GM10266 (cell line): Measurements from ENCODE around the gene TMEM95.
"Not testable (repeated sequence)": the region's sequence is repeated elsewhere in the genome, so short reads cannot be mapped to it uniquely, and the experiment has no call there.

Experiments used
- DNase-seq: peaks from one replicate; pipeline ENCODE4 v3.0.0; 2012; ENCODE audit errors: extremely low spot score
- CTCF ChIP-seq: IDR thresholded peaks from 2 replicates; pipeline ENCODE4 v1.5.1; 2012; ENCODE audit warnings: mild to moderate bottlenecking, low read depth; ENCODE audit not compliant: control insufficient read depth, insufficient read depth; ENCODE audit errors: missing control alignments

The TMEM95 gene

GRCh38 chr17:7361906-7362305, 7.0 kb downstream of the TMEM95 start:
- no peak for DNase-seq
- TF ChIP-seq CTCF, result no peak

GRCh38 chr17:7363311-7363710, 8.4 kb downstream of the TMEM95 start:
- DNase-seq, result no peak
- no peak for TF ChIP-seq CTCF

GRCh38 chr17:7365963-7366362, 11.0 kb downstream of the TMEM95 start:
- DNase-seq, result not testable (repeated sequence)

- DNase-seq, result no peak
- TF ChIP-seq CTCF, result no peak
These were observed 12.1 kb downstream of the TMEM95 start for GRCh38 chr17:7367083-7367482.

- no peak for DNase-seq
- no peak for TF ChIP-seq CTCF
These were observed 13.1 kb downstream of the TMEM95 start for GRCh38 chr17:7367918-7368598.

- not testable (repeated sequence) for DNase-seq
These were observed 13.6 kb downstream of the TMEM95 start for GRCh38 chr17:7368599-7368994.

- no peak for TF ChIP-seq CTCF
- no peak for DNase-seq
These were observed 14.9 kb downstream of the TMEM95 start for GRCh38 chr17:7369825-7370224.

GRCh38 chr17:7370853-7371252, 15.9 kb downstream of the TMEM95 start:
- DNase-seq, result no peak
- no peak for TF ChIP-seq CTCF
